Measurements from ENCODE around the gene HOXB8.

HOXB8 gene

GRCh38 chr17:48611213-48611612, 3.9 kb downstream of the HOXB8 start:
- no peaks in the 10 kb centered on the region for H4K20me1 ChIP-seq (ENCODE audit: insufficient read depth)
- TF ChIP-seq CTCF (conservative IDR thresholded peaks at IDR 0.05; ENCODE audit: low read depth, low read length): no peak
- no peak overlapping the region for H3K4me3 ChIP-seq (IDR thresholded peaks at IDR 0.05; ENCODE audit: insufficient read depth, low read depth, low read length)
- peak overlapping the region; percentile 92 for H3K4me2 ChIP-seq
- H3K9ac ChIP-seq: peak overlapping the region; percentile 88
- H2AFZ ChIP-seq (ENCODE audit: low read depth): peak overlapping the region; percentile 96
- H3K4me1 ChIP-seq (ENCODE audit: low read depth, poor library complexity, severe bottlenecking): peaks cover 17% of the 10 kb centered on the region
- peaks cover 28% of the 10 kb centered on the region; the same call in 1 of the 2 replicates for H3K27me3 ChIP-seq (ENCODE audit: insufficient read depth, low read depth)
- no peaks in the 10 kb centered on the region for H3K79me2 ChIP-seq (ENCODE audit: insufficient read depth, low read depth)
- H3K27ac ChIP-seq: peak overlapping the region; percentile 74
- no peaks in the 10 kb centered on the region for H3K36me3 ChIP-seq (ENCODE audit: insufficient read depth)

- TF ChIP-seq CTCF (conservative IDR thresholded peaks at IDR 0.05; ENCODE audit: low read depth, low read length): no peak
- H3K4me2 ChIP-seq: peak within 1 kb of the TSS; percentile 92
- no peaks in the 10 kb centered on the region for H3K36me3 ChIP-seq (ENCODE audit: insufficient read depth)
- H4K20me1 ChIP-seq (ENCODE audit: insufficient read depth): no peaks in the 10 kb centered on the region
- H3K27me3 ChIP-seq (ENCODE audit: insufficient read depth, low read depth): peaks cover 21% of the 10 kb centered on the region; the same call in 1 of the 2 replicates
- peak within 1 kb of the TSS; percentile 74 for H3K27ac ChIP-seq
- H3K79me2 ChIP-seq (ENCODE audit: insufficient read depth, low read depth): no peaks in the 10 kb centered on the region
- H3K4me3 ChIP-seq (IDR thresholded peaks at IDR 0.05; ENCODE audit: insufficient read depth, low read depth, low read length): no peak within 1 kb of the TSS
- peak within 1 kb of the TSS; percentile 96 for H2AFZ ChIP-seq (ENCODE audit: low read depth)
- H3K9ac ChIP-seq: peak within 1 kb of the TSS; percentile 88
- H3K4me1 ChIP-seq (ENCODE audit: low read depth, poor library complexity, severe bottlenecking): peaks cover 17% of the 10 kb centered on the region
Observed at GRCh38 chr17:48610282-48611211, 4.5 kb downstream of the HOXB8 start, which contains the start of gene HOXB7. Gene HOXB7 (minus strand): TSS chr17:48611017. CDS start chr17:48610918, 99 bp downstream.

GRCh38 chr17:48609759-48610281, 5.3 kb downstream of the HOXB8 start:
- H3K27ac ChIP-seq: peak overlapping the region; percentile 74
- TF ChIP-seq CTCF (conservative IDR thresholded peaks at IDR 0.05; ENCODE audit: low read depth, low read length): no peak
- peaks cover 17% of the 10 kb centered on the region for H3K4me1 ChIP-seq (ENCODE audit: low read depth, poor library complexity, severe bottlenecking)
- H3K36me3 ChIP-seq (ENCODE audit: insufficient read depth): no peaks in the 10 kb centered on the region
- H2AFZ ChIP-seq (ENCODE audit: low read depth): peak overlapping the region; percentile 96
- no peak overlapping the region for H3K4me3 ChIP-seq (IDR thresholded peaks at IDR 0.05; ENCODE audit: insufficient read depth, low read depth, low read length)
- H3K4me2 ChIP-seq: peak overlapping the region; percentile 92
- no peaks in the 10 kb centered on the region for H4K20me1 ChIP-seq (ENCODE audit: insufficient read depth)
- peaks cover 17% of the 10 kb centered on the region; the same call in 1 of the 2 replicates for H3K27me3 ChIP-seq (ENCODE audit: insufficient read depth, low read depth)
- no peaks in the 10 kb centered on the region for H3K79me2 ChIP-seq (ENCODE audit: insufficient read depth, low read depth)
- peak overlapping the region; percentile 88 for H3K9ac ChIP-seq

GRCh38 chr17:48609033-48609432, 6.1 kb downstream of the HOXB8 start:
- Histone ChIP-seq H3K4me3 (IDR thresholded peaks at IDR 0.05; ENCODE audit: insufficient read depth, low read depth, low read length) (no peak overlapping the region), H2AFZ (ENCODE audit: low read depth) (peak overlapping the region; percentile 96; the same call in 1 of the 2 replicates), H3K9ac (no peak overlapping the region), H3K79me2 (ENCODE audit: insufficient read depth, low read depth) (no peaks in the 10 kb centered on the region), H3K4me1 (ENCODE audit: low read depth, poor library complexity, severe bottlenecking) (peaks cover 17% of the 10 kb centered on the region), H3K4me2 (peak overlapping the region; percentile 92), H3K36me3 (ENCODE audit: insufficient read depth) (no peaks in the 10 kb centered on the region), H4K20me1 (ENCODE audit: insufficient read depth) (no peaks in the 10 kb centered on the region), H3K27me3 (ENCODE audit: insufficient read depth, low read depth) (peaks cover 17% of the 10 kb centered on the region), H3K27ac (peak overlapping the region; percentile 74; the same call in 1 of the 2 replicates)
- TF ChIP-seq CTCF (conservative IDR thresholded peaks at IDR 0.05; ENCODE audit: low read depth, low read length): no peak

Measured in KMS-11 (cell line).